Amniotic epithelial cell (primary cell): ENCODE measurements around the gene AGAP1.

Experiments used
- DNase-seq: peaks from one replicate; pipeline ENCODE4 v3.0.0-alpha.2; 2010; ENCODE audit warnings: low read depth

AGAP1 gene

GRCh38 chr2:235533198-235533597, 39.4 kb downstream of the AGAP1 start:
- no peak for DNase-seq

GRCh38 chr2:235533616-235534385, 40.0 kb downstream of the AGAP1 start:
- no peak for DNase-seq

GRCh38 chr2:235534678-235535422, 41.0 kb downstream of the AGAP1 start:
- no peak for DNase-seq

GRCh38 chr2:235535423-235536130, 41.7 kb downstream of the AGAP1 start:
- DNase-seq = no peak

GRCh38 chr2:235536711-235537110, 42.9 kb downstream of the AGAP1 start:
- no peak for DNase-seq

GRCh38 chr2:235537186-235537585, 43.3 kb downstream of the AGAP1 start:
- DNase-seq = no peak

- DNase-seq = no peak
These were observed 43.7 kb downstream of the AGAP1 start for GRCh38 chr2:235537587-235537986.

- DNase-seq = no peak
These were observed 44.3 kb downstream of the AGAP1 start for GRCh38 chr2:235538144-235538639.

GRCh38 chr2:235538981-235539380, 45.1 kb downstream of the AGAP1 start:
- DNase-seq = no peak

- no peak for DNase-seq
These were observed 45.9 kb downstream of the AGAP1 start for GRCh38 chr2:235539773-235540172.

- DNase-seq = no peak
These were observed 47.2 kb downstream of the AGAP1 start for GRCh38 chr2:235541016-235541415.

- DNase-seq = no peak
These were observed 48.2 kb downstream of the AGAP1 start for GRCh38 chr2:235541838-235542549.

- no peak for DNase-seq
These were observed 48.9 kb downstream of the AGAP1 start for GRCh38 chr2:235542733-235543127.

GRCh38 chr2:235543128-235543750, 49.4 kb downstream of the AGAP1 start:
- DNase-seq = no peak

- DNase-seq = no peak
These were observed 50.2 kb downstream of the AGAP1 start for GRCh38 chr2:235543851-235544688.

- DNase-seq = no peak
These were observed 50.8 kb downstream of the AGAP1 start for GRCh38 chr2:235544689-235544969.

- DNase-seq = no peak
These were observed 51.7 kb downstream of the AGAP1 start for GRCh38 chr2:235545339-235546150.

- no peak for DNase-seq
These were observed 52.2 kb downstream of the AGAP1 start for GRCh38 chr2:235546151-235546435.

- DNase-seq = no peak
These were observed 52.6 kb downstream of the AGAP1 start for GRCh38 chr2:235546436-235546835.

- no peak for DNase-seq
These were observed 56.0 kb downstream of the AGAP1 start for GRCh38 chr2:235549735-235550377.
